GM04503 (cell line): Measurements from ENCODE around the gene PCSK5.
A peak's percentile ranks its signal among the peaks of the same experiment; 100 is the strongest.
"Not testable (repeated sequence)": the region's sequence is repeated elsewhere in the genome, so short reads cannot be mapped to it uniquely, and the experiment has no call there.

Experiments used
- DNase-seq: peaks from one replicate; pipeline ENCODE4 v3.0.0-alpha.2; 2012; ENCODE audit warnings: low read depth

PCSK5 gene

DNA sequence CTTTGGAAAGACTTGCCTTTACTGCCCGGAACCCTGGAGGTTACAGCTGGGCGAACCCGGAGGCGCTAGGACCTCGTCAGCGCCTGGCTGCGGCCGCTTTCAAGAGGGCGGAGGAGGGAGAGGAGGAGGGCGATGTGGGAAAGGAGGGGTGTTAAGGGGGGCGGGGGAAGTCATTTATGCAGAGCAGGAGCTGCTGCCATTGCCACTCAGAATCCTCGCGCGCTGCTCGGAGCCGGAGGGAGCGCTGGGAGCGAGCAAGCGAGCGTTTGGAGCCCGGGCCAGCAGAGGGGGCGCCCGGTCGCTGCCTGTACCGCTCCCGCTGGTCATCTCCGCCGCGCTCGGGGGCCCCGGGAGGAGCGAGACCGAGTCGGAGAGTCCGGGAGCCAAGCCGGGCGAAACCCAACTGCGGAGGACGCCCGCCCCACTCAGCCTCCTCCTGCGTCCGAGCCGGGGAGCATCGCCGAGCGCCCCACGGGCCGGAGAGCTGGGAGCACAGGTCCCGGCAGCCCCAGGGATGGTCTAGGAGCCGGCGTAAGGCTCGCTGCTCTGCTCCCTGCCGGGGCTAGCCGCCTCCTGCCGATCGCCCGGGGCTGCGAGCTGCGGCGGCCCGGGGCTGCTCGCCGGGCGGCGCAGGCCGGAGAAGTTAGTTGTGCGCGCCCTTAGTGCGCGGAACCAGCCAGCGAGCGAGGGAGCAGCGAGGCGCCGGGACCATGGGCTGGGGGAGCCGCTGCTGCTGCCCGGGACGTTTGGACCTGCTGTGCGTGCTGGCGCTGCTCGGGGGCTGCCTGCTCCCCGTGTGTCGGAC, at the start of gene PCSK5:
PCSK5 (plus strand) TSS at position 202 of the 805 bp plus-strand sequence; CDS start at position 711, 509 bp downstream.
- no peak for DNase-seq

DNA sequence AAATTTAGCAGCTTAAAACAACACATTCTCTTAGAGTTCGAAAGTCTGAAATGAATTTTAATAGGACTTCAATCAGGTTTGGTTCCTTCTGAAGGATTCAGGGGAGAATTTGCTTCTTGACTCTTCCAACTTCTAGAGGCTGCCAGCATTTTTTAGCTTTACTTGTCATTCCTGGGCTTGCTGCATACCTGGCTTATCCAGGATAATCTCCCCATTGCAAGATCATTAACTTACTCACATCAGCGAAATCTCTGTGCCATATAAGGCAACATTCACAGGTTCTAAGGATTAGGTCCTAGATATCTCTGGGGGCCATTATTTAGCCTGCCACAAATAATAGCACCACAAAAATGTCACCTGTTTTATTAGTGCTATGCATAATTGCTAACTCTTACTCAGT, 46.2 kb upstream of the PCSK5 start:
- no peak for DNase-seq

DNA sequence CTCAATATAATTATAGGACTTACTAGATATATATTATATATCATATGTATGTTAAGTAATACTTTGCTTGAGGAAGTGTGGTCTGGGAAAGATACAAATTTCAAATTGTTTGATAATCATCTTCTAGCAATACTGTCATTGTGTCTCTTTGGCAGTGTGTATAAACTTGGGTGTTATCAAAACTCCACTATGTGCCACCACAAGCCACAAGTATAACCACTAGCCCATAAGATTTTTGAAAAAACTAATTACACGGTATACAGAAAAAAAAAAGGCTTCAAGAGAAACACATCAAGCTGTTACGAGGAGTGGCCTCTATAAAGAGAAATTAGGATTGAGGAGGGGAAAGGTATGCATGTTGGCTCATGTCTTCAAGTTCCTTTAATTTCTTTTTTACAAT, 44.7 kb upstream of the PCSK5 start:
- no peak for DNase-seq

GRCh38 chr9:75847085-75847484, 43.4 kb upstream of the PCSK5 start:
- DNase-seq: no peak

DNA sequence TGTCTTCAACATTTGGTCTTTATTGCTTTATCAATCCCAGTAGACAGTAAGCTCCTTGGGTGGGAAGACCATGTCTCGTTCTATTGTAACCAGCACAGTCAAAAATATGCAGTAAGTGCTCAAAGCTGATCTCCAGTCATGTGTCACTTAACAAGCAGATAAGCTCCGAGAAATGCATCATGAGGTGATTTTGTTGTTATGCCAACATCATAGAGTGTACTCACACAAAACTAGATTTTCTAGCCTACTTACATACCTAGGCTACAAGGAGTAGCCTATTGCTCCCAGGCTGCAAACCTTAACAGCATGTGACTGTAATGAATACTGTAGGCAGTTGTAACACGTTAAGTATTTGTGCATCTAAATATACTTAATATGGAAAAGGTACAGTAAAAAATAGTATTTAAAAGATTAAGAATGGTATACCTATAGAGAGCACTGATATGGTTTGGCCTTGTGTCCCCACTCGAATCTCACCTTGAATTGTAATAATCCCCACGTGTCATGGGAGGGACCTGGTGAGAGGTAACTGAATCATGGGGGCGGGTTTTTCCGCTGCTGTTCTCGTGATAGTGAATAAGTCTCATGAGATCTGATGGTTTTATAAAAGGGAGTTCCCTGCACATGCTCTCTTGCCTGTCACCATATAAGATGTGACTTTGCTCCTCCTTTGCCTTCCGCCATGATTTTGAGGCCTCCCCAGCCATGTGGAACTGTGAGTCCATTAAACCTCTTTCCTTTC, 39.8 kb upstream of the PCSK5 start:
- DNase-seq: no peak

DNA sequence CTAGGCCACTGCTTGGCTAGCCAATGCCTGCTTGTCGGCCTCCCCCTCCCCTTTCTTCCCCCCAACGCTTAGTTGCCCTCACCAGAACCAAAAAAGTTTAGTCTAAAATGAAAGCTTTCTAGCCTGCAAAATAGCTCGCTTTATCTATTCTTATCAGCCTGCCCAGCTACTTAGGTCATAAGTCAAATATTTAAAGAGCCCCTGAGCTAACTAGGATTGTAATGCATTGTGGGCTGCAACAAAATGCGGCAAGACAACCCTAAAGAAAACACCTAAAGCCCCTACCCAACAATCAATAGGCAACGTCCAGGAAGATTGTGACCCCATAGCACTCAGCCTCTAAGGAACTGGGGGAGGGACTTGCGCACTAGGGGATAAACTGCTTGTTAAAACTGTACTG, 38.6 kb upstream of the PCSK5 start:
- DNase-seq: no peak

GRCh38 chr9:75852746-75853145, 37.7 kb upstream of the PCSK5 start:
- no peak for DNase-seq

DNA sequence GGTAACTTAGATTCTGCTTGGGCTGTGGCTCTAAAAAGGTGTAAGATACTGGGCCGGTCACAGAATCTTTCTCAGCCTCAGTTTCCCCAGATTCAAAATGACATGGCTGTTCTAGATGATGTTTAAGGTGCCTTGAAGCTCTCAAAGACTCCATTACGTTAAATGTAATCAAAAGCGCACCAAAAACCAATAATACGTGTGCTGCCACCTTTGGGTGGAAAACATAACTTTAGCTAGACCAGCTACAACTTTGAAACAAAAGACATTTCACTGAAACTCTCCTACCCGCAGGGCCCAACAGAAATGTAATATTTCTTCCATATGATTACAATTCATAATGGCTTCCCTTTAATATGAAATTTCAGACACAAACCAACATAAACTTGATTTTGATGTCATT, 35.0 kb upstream of the PCSK5 start:
- no peak for DNase-seq

- no peak for DNase-seq
Observed at GRCh38 chr9:75858497-75859092, 31.9 kb upstream of the PCSK5 start.

DNA sequence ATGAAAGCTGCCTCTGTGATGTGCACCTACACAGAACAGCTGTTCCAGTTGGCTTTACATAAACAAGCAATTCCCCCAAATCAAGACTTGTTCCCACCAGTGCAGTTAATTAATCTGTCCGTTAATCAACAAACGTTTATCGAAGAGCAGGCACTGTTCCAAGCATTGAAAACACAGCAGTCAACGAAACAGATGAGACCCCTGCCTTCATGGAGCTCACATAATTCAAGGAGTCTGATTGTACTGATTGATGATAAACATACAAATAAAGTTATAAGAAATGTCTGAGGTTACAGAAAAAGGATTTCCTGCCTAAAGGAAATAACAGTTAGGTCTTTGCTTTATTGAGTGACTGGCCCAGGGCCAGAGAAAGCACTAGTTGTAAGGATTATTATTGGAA, 26.2 kb upstream of the PCSK5 start:
- no peak for DNase-seq

DNA sequence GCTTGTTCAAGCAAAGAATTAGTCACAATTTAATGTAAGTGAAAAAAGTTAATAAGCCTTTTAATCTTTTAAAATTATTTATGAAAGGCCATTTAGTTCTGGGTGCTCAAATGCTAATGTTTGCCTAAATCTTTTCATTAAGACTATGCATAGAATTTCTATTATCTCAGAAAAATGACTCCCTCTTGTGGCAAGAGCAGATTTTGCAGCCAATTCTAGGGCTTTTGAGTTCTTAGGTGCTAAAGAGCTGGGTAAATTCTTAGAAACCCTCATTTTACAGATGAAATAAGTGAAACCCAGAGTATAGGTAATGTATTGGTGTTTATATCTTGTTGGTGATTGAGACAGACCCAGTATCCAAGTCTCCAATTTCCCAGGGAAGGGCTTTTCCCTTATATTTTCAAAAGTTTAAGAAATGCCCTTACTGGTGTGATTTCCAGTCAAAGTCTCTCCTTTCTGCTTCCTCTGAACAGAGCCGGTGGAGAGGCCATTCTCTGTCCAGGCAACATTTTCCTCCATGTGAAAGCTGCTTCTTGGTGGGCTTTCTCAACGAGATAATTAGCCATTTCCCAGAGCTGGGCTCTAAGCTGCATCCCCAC, 24.1 kb upstream of the PCSK5 start:
- peak; percentile 3 for DNase-seq

DNA sequence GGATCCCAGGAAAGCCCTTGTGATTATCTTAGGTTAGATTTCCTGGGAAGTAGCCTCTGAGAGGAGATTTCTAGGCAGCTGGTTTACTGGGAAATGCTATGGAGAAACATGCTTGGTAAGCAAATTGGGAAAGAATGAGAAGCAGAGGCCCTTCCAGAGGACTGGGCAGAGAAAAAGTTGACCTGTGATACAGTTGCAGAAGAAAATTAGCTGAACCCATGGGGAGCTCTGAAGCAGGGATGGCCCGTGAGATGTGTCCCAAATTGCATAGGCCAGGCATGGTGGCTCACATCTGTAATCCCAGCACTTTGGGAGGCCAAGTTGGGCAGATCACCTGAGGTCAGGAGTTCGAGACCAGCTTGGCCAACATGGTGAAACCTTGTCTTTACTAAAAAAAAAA, 21.9 kb upstream of the PCSK5 start:
- not testable (repeated sequence) for DNase-seq

GRCh38 chr9:75869236-75869635, 21.2 kb upstream of the PCSK5 start:
- no peak for DNase-seq

- DNase-seq: no peak
Observed at GRCh38 chr9:75870450-75870849, 20.0 kb upstream of the PCSK5 start.

DNA sequence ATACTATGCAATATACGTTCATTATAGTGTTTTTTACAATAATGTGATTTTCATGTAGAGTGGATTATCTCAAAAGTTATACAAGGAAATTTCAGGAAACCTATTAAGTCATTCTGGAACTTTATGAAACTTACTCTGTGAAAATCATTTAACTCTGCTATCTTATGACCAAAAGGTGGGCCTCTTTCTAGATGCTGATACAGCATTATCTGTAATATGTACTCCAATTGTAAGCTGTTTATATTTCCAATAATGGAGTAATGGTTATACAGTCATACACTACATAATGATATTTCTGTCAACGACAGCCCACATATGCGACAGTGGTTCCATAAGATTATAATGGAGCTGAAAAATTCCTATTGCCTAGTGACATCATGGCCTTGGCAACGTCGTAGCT, 18.8 kb upstream of the PCSK5 start:
- no peak for DNase-seq

GRCh38 chr9:75873712-75874111, 16.8 kb upstream of the PCSK5 start:
- no peak for DNase-seq

- DNase-seq: no peak
Observed at GRCh38 chr9:75876999-75877640, 13.4 kb upstream of the PCSK5 start.

DNA sequence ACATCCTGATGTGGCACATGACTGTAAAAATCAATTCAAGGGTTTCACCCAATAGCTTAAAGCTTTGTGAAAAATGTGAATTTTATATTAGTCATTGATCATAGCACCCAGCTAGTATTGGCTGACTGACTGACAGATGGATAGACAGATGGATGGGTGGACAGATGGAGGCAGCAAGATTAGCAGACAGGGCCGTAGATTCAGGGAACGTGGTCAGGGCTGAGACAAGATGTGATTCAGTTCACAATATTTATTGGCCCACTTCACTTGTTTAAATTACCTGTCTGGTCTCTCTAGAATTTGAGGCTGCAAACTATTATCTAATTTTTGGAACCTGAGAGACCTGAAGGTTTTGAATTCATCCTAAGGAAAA, 12.0 kb upstream of the PCSK5 start:
- no peak for DNase-seq

DNA sequence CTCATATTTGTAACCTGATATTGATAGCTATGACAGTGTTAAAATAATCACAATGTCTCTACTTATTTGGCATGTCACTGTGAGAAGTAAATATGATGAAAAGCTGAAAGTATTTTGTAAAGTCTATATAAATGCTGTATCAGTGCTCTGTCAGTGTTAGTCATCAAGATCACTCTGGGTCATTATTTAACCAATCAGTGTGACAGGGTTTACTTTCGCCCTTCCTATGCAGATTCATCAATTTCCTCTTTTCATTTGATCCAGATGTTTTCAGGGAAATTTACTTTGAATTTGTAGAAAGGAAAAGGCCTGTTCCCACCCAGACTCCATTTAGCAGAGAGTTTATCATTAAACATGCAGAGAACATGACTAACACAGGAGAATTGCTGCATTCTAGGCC, 9.9 kb upstream of the PCSK5 start:
- DNase-seq: no peak

DNA sequence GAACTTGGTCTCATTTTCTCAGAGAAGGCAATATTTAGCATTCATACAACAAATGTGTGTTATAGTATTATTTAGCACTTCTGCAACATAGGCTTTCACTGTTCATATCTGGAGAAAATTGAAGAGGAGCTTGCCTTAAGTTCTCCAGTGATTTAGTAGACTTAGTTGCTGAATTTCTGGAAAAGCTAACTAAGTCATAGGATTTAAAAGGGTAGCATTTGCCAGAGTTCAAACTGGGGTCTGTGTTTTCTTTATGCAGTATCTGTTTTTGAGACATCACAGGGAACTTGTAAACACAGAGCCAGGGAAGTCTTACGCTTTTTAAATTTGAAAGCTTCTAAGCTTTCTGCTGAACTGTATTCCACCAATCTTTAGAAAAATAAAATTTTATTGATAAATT, 8.7 kb upstream of the PCSK5 start:
- no peak for DNase-seq

DNA sequence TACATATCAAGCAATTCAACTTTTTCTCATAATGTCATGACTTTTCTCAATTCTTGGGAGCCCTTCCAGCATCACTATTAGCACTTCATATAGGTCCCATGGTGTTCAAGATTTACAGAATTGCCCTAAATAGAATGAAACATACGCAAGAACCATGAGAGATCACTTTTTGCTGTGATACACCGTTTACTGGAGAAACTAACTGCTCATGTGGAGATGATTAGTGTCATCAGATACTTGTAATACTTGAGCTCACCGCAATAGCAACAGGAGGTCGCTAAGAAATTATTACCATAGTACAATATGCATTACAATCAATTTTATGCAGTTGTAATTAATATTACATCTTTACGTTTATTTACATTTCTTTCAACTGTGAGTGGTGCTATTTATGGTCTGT, 4.8 kb upstream of the PCSK5 start:
- DNase-seq: no peak

GRCh38 chr9:75889577-75889976, 896 bp upstream of the PCSK5 start:
- no peak for DNase-seq
